Mesendoderm (in vitro differentiated cells): ENCODE results near the gene ARRDC2.

Experiments used
- DNase-seq: peaks from one replicate; pipeline ENCODE4 v3.0.0; 2013
- H2AK5ac ChIP-seq: 2 replicates; pipeline ENCODE4 v1.6.1; 2013; ENCODE audit warnings: low read length, inconsistent platforms
- H2BK120ac ChIP-seq: 2 replicates; pipeline ENCODE4 v1.6.1; 2013; ENCODE audit warnings: low read depth, mild to moderate bottlenecking, low read length, moderate library complexity, mixed read lengths
- H2BK15ac ChIP-seq: replicated peaks from 2 replicates; pipeline ENCODE4 v1.6.1; 2013; ENCODE audit warnings: low read depth, mild to moderate bottlenecking, moderate library complexity
- H2BK5ac ChIP-seq: 2 replicates; pipeline ENCODE4 v1.6.1; 2013; ENCODE audit warnings: low read length, inconsistent platforms
- H3K18ac ChIP-seq: 2 replicates; pipeline ENCODE4 v1.6.1; 2013; ENCODE audit warnings: mild to moderate bottlenecking, low read length, mixed read lengths
- H3K23ac ChIP-seq: one replicate; pipeline ENCODE4 v1.6.1; 2013; ENCODE audit warnings: low read length
- H3K27ac ChIP-seq: 2 replicates; pipeline ENCODE4 v1.5.1; 2013; ENCODE audit warnings: low read depth, mild to moderate bottlenecking, inconsistent platforms, low read length, moderate library complexity
- H3K27me3 ChIP-seq: 2 replicates; pipeline ENCODE4 v1.6.1; 2013; ENCODE audit warnings: low read length, control low read depth, mild to moderate bottlenecking, inconsistent platforms; ENCODE audit not compliant: insufficient read depth, poor library complexity
- H3K36me3 ChIP-seq: 2 replicates; pipeline ENCODE4 v1.6.1; 2013; ENCODE audit warnings: low read length, inconsistent platforms; ENCODE audit not compliant: control insufficient read depth, insufficient read depth
- H3K4ac ChIP-seq: one replicate; pipeline ENCODE4 v1.6.1; 2013; ENCODE audit warnings: low read depth, mild to moderate bottlenecking, low read length, moderate library complexity
- H3K4me1 ChIP-seq: 2 replicates; pipeline ENCODE4 v1.6.1; 2013; ENCODE audit warnings: low read depth, low read length, inconsistent platforms; ENCODE audit not compliant: control insufficient read depth
- H3K4me2 ChIP-seq: 2 replicates; pipeline ENCODE4 v1.6.1; 2013; ENCODE audit warnings: low read length
- H3K4me3 ChIP-seq: 2 replicates; pipeline ENCODE4 v1.5.1; 2013; ENCODE audit warnings: mild to moderate bottlenecking, low read length
- H3K56ac ChIP-seq: one replicate; pipeline ENCODE4 v1.6.1; 2013; ENCODE audit warnings: low read length
- H3K79me1 ChIP-seq: 2 replicates; pipeline ENCODE4 v1.6.1; 2013; ENCODE audit warnings: low read length, inconsistent platforms
- H3K79me2 ChIP-seq: 2 replicates; pipeline ENCODE4 v1.6.1; 2013; ENCODE audit warnings: mild to moderate bottlenecking, low read length; ENCODE audit not compliant: control insufficient read depth, insufficient read depth
- H3K9ac ChIP-seq: 2 replicates; pipeline ENCODE4 v1.6.1; 2013; ENCODE audit warnings: low read length, inconsistent platforms
- H4K5ac ChIP-seq: one replicate; pipeline ENCODE4 v1.6.1; 2013; ENCODE audit warnings: low read length
- H4K8ac ChIP-seq: one replicate; pipeline ENCODE4 v1.6.1; 2013; ENCODE audit warnings: low read depth, mild to moderate bottlenecking, control low read depth, low read length, moderate library complexity
- WGBS: extraction: QIAGEN DNeasy Blood & Tissue Kit; methylation state at CpG from one replicate; pipeline ENCODE4 v1.1.7; 2013; ENCODE audit warnings: low lambda C conversion rate, missing lambda C conversion rate; ENCODE audit not compliant: insufficient coverage; ENCODE audit errors: extremely low coverage; 5-methylcytosine and 5-hydroxymethylcytosine counted together

Gene ARRDC2

DNA sequence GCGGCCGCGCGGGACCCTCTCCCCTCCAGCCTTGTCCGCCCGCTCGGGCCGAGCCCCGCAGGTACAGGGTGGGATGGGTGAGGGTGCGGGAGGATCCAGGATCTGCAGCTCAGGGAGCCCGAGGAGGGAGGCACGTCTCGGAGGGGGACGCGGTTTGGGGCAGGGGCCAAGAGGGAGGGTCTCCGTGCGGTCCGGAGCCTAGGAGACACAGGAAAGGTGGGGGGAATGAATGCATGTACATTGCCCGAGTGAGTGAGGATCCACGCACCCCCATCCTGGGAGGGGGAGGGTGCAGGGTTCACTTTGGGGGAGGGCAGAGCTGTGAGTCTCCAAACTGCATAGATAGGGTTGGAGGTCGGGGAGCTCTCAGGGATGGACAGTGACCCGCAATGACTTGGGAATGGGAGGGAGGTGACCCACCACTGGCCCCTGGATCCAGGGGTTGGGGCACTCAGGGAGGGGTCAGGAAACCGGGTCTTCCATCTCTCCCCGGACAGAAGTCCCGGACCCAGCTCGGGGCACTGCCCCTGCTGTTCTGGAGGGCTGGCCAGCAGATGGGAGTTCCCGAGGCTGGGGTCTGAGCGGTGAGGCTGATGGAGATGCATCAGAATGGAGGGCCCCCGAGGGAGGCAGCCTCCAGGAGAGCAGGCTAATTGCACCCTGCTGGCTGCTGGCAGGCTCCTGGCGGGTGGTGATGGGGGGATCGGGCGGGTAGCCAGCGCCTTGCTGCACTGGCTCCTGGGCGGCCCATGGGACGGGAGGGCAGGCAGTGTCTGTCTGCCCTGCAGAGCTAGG is 40.5 kb upstream of the ARRDC2 start:
- no peaks in the 10 kb centered on the region for H3K79me2 ChIP-seq
- peak overlapping the region; percentile 71 for H3K9ac ChIP-seq
- H3K27ac ChIP-seq, result no peak overlapping the region
- H3K4me1 ChIP-seq, result no peaks in the 10 kb centered on the region
- H3K36me3 ChIP-seq, result no peaks in the 10 kb centered on the region
- peak overlapping the region; percentile 91 for H3K4me2 ChIP-seq
- H2BK15ac ChIP-seq, result no peak overlapping the region
- no peak overlapping the region for H2AK5ac ChIP-seq
- H3K4me3 ChIP-seq, result peak overlapping the region; percentile 33
- peak overlapping the region; percentile 45 for H3K23ac ChIP-seq
- DNase-seq, result no peak
- no peak overlapping the region for H4K8ac ChIP-seq
- no peak overlapping the region for H3K4ac ChIP-seq
- no peak overlapping the region for H2BK5ac ChIP-seq
- no peaks in the 10 kb centered on the region for H3K27me3 ChIP-seq
- WGBS, result no CpG with 5 or more reads among the region's 35 CpGs
- no peaks in the 10 kb centered on the region for H3K79me1 ChIP-seq
- peak overlapping the region; percentile 53 for H3K18ac ChIP-seq
- H3K56ac ChIP-seq, result peak overlapping the region; percentile 85
- H4K5ac ChIP-seq, result no peak overlapping the region
- H2BK120ac ChIP-seq, result no peak overlapping the region

DNA sequence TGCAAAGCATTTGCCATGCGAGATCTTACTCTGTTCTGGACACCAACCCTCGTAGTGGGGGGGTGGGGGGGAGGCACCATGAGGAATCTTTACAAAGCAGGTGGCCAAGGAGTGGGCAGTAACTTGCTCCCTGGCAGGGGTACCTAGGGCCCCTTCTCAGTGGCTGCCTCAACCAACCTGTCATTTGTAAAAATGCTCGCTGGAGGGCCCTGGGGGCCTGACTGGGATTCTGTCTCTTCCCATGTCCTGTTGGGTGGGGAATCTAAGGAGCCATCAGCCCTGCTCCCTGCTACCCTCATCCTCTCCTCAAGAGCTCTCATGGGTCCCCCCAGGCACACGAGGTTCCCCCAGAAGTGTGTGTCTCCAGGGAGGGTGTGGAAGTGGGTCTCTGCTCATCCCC is 39.6 kb upstream of the ARRDC2 start:
- Histone ChIP-seq H3K23ac (no peak overlapping the region), H2BK15ac (no peak overlapping the region), H3K4me2 (no peak overlapping the region), H3K56ac (no peak overlapping the region), H3K79me1 (no peaks in the 10 kb centered on the region), H3K4me1 (no peaks in the 10 kb centered on the region), H3K27ac (no peak overlapping the region), H3K4me3 (no peak overlapping the region), H3K18ac (no peak overlapping the region), H4K8ac (no peak overlapping the region), H4K5ac (no peak overlapping the region), H3K79me2 (no peaks in the 10 kb centered on the region), H3K36me3 (no peaks in the 10 kb centered on the region), H2AK5ac (no peak overlapping the region), H3K4ac (no peak overlapping the region), H3K9ac (no peak overlapping the region), H3K27me3 (no peaks in the 10 kb centered on the region), H2BK120ac (no peak overlapping the region), H2BK5ac (no peak overlapping the region)
- no peak for DNase-seq
- no CpG with 5 or more reads among the region's 4 CpGs for WGBS

GRCh38 chr19:17969096-17969792 is 38.7 kb upstream of the ARRDC2 start:
- no peak overlapping the region for H3K4me2 ChIP-seq
- DNase-seq, result no peak
- H3K4me1 ChIP-seq, result no peaks in the 10 kb centered on the region
- H4K8ac ChIP-seq, result no peak overlapping the region
- H4K5ac ChIP-seq, result no peak overlapping the region
- no CpG with 5 or more reads among the region's 19 CpGs for WGBS
- H3K18ac ChIP-seq, result no peak overlapping the region
- no peaks in the 10 kb centered on the region for H3K27me3 ChIP-seq
- H3K79me1 ChIP-seq, result no peaks in the 10 kb centered on the region
- no peak overlapping the region for H3K27ac ChIP-seq
- H3K4me3 ChIP-seq, result no peak overlapping the region
- no peak overlapping the region for H3K23ac ChIP-seq
- H2BK15ac ChIP-seq, result no peak overlapping the region
- no peak overlapping the region for H3K4ac ChIP-seq
- no peak overlapping the region for H3K56ac ChIP-seq
- H3K36me3 ChIP-seq, result no peaks in the 10 kb centered on the region
- H3K9ac ChIP-seq, result no peak overlapping the region
- no peak overlapping the region for H2BK120ac ChIP-seq
- no peak overlapping the region for H2BK5ac ChIP-seq
- no peaks in the 10 kb centered on the region for H3K79me2 ChIP-seq
- H2AK5ac ChIP-seq, result no peak overlapping the region

DNA sequence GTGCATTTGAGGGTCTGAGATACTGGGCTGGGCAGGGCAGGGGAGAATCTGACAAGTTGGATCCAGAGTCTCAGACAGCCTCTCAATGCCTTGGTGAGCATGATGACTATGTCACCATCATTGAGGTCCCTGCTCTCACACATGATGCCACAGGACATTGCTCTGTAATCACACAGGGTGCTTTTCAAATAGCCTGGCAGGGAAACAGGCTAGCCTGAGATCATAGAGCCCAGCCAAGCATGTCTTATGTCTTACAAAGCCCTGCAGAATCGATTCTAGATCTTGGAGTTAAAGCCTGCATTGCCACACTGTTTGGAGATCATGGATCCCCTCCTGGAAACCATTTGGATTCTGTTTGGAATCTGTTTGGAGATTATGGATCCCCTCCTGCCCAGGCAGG is 35.7 kb upstream of the ARRDC2 start:
- no peak overlapping the region for H4K8ac ChIP-seq
- no peaks in the 10 kb centered on the region for H3K79me1 ChIP-seq
- no peak overlapping the region for H3K56ac ChIP-seq
- no peaks in the 10 kb centered on the region for H3K27me3 ChIP-seq
- no peak overlapping the region for H4K5ac ChIP-seq
- no peak for DNase-seq
- H3K23ac ChIP-seq, result no peak overlapping the region
- no peaks in the 10 kb centered on the region for H3K4me1 ChIP-seq
- no peak overlapping the region for H2BK5ac ChIP-seq
- no peak overlapping the region for H3K4me2 ChIP-seq
- no peak overlapping the region for H3K4ac ChIP-seq
- H3K18ac ChIP-seq, result no peak overlapping the region
- H2BK15ac ChIP-seq, result no peak overlapping the region
- no peak overlapping the region for H2AK5ac ChIP-seq
- H3K9ac ChIP-seq, result no peak overlapping the region
- WGBS, result no CpG with 5 or more reads among the region's 1 CpG
- no peak overlapping the region for H3K27ac ChIP-seq
- H3K4me3 ChIP-seq, result no peak overlapping the region
- no peaks in the 10 kb centered on the region for H3K36me3 ChIP-seq
- no peaks in the 10 kb centered on the region for H3K79me2 ChIP-seq
- no peak overlapping the region for H2BK120ac ChIP-seq

GRCh38 chr19:17973759-17974158 is 34.2 kb upstream of the ARRDC2 start:
- Histone ChIP-seq H3K9ac (no peak overlapping the region), H3K27me3 (no peaks in the 10 kb centered on the region), H3K79me2 (no peaks in the 10 kb centered on the region), H3K4me2 (no peak overlapping the region), H3K27ac (no peak overlapping the region), H3K56ac (no peak overlapping the region), H4K5ac (no peak overlapping the region), H3K4me1 (no peaks in the 10 kb centered on the region), H3K79me1 (no peaks in the 10 kb centered on the region), H3K36me3 (no peaks in the 10 kb centered on the region), H4K8ac (no peak overlapping the region), H3K4ac (no peak overlapping the region), H3K4me3 (no peak overlapping the region), H2AK5ac (no peak overlapping the region), H2BK120ac (no peak overlapping the region), H2BK15ac (no peak overlapping the region), H3K23ac (no peak overlapping the region), H2BK5ac (no peak overlapping the region), H3K18ac (no peak overlapping the region)
- no peak for DNase-seq
- WGBS, result no CpG with 5 or more reads among the region's 23 CpGs
